DOHH2 (cell line): ENCODE results near the gene DDX43.

ENCODE experiments used
- H3F3A ChIP-seq: fragments of 200-600 bp; sonication (generic), shearing (Covaris generic); 2 replicates; pipeline ENCODE4 v1.6.0; 2016; ENCODE audit warnings: antibody characterized with exemption, mild to moderate bottlenecking; ENCODE audit not compliant: control insufficient read depth, insufficient read depth
- H3K27ac ChIP-seq: fragments of 200-600 bp; sonication (generic); 2 replicates; pipeline ENCODE4 v1.5.1; 2014; ENCODE audit warnings: low read depth, mild to moderate bottlenecking, low read length, moderate library complexity
- H3K27me3 ChIP-seq: fragments of 200-600 bp; sonication (generic); 2 replicates; pipeline ENCODE4 v1.6.1; 2014; ENCODE audit warnings: mild to moderate bottlenecking, low read length, mixed read lengths; ENCODE audit not compliant: control insufficient read depth
- H3K36me3 ChIP-seq: fragments of 200-600 bp; sonication (generic); 2 replicates; pipeline ENCODE4 v1.6.1; 2014; ENCODE audit warnings: mild to moderate bottlenecking, low read length, moderate library complexity, mixed read lengths; ENCODE audit not compliant: control insufficient read depth
- H3K4me1 ChIP-seq: fragments of 200-600 bp; sonication (generic); 2 replicates; pipeline ENCODE4 v1.6.1; 2014; ENCODE audit warnings: mild to moderate bottlenecking, low read length, mixed read lengths; ENCODE audit not compliant: control insufficient read depth
- H3K4me2 ChIP-seq: fragments of 200-600 bp; sonication (generic); 2 replicates; pipeline ENCODE4 v1.6.0; 2014; ENCODE audit warnings: mild to moderate bottlenecking, low read length, moderate library complexity
- H3K4me3 ChIP-seq: fragments of 200-600 bp; sonication (generic); 2 replicates; pipeline ENCODE4 v1.5.1; 2014; ENCODE audit warnings: mild to moderate bottlenecking, low read length, mixed read lengths
- H3K79me2 ChIP-seq: fragments of 200-600 bp; sonication (generic); 2 replicates; pipeline ENCODE4 v1.6.1; 2014; ENCODE audit warnings: mild to moderate bottlenecking, low read length, mixed read lengths; ENCODE audit not compliant: control insufficient read depth
- H3K9me2 ChIP-seq: fragments of 200-600 bp; sonication (generic); replicated peaks from 2 replicates; pipeline ENCODE4 v1.6.1; 2014; ENCODE audit warnings: mild to moderate bottlenecking, low read length, mixed read lengths; ENCODE audit not compliant: control insufficient read depth
- H3K9me3 ChIP-seq: fragments of 200-600 bp; sonication (generic); 2 replicates; pipeline ENCODE4 v1.6.1; 2014; ENCODE audit warnings: antibody characterized with exemption, low read length, mixed read lengths; ENCODE audit not compliant: control insufficient read depth, insufficient read depth
- H4K20me1 ChIP-seq: fragments of 200-600 bp; sonication (generic); 2 replicates; pipeline ENCODE4 v1.6.0; 2014; ENCODE audit warnings: low read depth, mild to moderate bottlenecking, antibody characterized with exemption, low read length, moderate library complexity; ENCODE audit not compliant: control insufficient read depth, insufficient read depth
- EZH2phosphoT487 ChIP-seq: fragments of 200-600 bp; sonication (generic); IDR thresholded peaks from 2 replicates; pipeline ENCODE4 v1.6.1; 2017; ENCODE audit warnings: borderline replicate concordance, mild to moderate bottlenecking, antibody characterized with exemption, low read length, moderate library complexity, mixed read lengths
- TF ChIP-seq, protein P1 (sequence below): fragments of 200-600 bp; sonication (generic); IDR thresholded peaks from one replicate; pipeline ENCODE4 v1.5.1; 2014; ENCODE audit warnings: antibody characterized with exemption, mild to moderate bottlenecking, low read depth, low read length; ENCODE audit not compliant: poor library complexity, severe bottlenecking

DDX43 gene

DNA sequence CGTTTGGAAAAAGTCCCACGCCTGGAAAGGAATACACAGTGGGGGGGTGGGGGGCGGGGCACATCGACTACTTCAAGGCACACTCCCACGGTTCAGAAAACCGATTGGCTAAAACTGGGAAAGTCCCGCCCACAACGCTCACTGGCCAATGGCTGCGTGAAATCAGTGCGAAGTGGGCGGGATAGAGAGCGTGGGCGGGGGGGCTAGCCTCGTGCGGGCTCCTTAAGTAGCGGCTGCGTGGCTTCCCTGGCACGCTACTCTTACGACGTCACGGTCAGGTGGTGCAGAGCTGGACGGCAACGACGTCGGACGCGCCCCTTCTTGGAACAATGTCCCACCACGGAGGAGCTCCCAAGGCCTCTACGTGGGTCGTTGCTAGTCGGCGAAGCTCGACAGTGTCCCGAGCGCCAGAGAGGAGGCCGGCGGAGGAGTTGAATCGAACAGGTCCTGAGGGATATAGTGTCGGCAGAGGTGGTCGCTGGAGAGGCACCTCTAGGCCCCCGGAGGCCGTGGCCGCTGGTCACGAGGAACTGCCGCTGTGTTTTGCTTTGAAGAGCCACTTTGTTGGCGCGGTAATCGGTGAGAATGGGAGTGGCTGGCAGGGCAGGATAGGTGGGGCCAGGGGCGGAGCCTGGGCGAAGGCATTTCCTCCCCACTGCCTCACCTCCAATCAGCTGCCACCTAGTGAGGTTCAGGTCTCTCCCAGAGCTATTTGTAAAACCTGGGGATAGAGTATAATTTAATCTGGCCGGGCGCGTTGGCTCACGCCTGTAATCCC lies at the start of gene DDX43:
Gene DDX43 (plus strand): TSS at position 252 of the 778 bp plus-strand sequence. CDS start 78 bp downstream, at position 330.
- H3K4me2 ChIP-seq, result peak within 1 kb of the TSS; percentile 75
- H3K27me3 ChIP-seq, result peaks cover 2% of the 10 kb centered on the region; the same call in 1 of the 2 replicates
- H3K27ac ChIP-seq, result peak within 1 kb of the TSS; percentile 38; the same call in 1 of the 2 replicates
- H3K9me3 ChIP-seq, result no peaks in the 10 kb centered on the region
- no peaks in the 10 kb centered on the region for H3F3A ChIP-seq
- H3K4me1 ChIP-seq, result no peaks in the 10 kb centered on the region
- no peaks in the 10 kb centered on the region for H3K36me3 ChIP-seq
- H4K20me1 ChIP-seq, result no peaks in the 10 kb centered on the region
- H3K79me2 ChIP-seq, result no peaks in the 10 kb centered on the region
- no peaks in the 10 kb centered on the region for H3K9me2 ChIP-seq
- TF ChIP-seq EZH2phosphoT487, result no peak
- TF ChIP-seq, protein P1, sequence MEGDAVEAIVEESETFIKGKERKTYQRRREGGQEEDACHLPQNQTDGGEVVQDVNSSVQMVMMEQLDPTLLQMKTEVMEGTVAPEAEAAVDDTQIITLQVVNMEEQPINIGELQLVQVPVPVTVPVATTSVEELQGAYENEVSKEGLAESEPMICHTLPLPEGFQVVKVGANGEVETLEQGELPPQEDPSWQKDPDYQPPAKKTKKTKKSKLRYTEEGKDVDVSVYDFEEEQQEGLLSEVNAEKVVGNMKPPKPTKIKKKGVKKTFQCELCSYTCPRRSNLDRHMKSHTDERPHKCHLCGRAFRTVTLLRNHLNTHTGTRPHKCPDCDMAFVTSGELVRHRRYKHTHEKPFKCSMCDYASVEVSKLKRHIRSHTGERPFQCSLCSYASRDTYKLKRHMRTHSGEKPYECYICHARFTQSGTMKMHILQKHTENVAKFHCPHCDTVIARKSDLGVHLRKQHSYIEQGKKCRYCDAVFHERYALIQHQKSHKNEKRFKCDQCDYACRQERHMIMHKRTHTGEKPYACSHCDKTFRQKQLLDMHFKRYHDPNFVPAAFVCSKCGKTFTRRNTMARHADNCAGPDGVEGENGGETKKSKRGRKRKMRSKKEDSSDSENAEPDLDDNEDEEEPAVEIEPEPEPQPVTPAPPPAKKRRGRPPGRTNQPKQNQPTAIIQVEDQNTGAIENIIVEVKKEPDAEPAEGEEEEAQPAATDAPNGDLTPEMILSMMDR, result no peak
- peak within 1 kb of the TSS; percentile 76 for H3K4me3 ChIP-seq

DNA sequence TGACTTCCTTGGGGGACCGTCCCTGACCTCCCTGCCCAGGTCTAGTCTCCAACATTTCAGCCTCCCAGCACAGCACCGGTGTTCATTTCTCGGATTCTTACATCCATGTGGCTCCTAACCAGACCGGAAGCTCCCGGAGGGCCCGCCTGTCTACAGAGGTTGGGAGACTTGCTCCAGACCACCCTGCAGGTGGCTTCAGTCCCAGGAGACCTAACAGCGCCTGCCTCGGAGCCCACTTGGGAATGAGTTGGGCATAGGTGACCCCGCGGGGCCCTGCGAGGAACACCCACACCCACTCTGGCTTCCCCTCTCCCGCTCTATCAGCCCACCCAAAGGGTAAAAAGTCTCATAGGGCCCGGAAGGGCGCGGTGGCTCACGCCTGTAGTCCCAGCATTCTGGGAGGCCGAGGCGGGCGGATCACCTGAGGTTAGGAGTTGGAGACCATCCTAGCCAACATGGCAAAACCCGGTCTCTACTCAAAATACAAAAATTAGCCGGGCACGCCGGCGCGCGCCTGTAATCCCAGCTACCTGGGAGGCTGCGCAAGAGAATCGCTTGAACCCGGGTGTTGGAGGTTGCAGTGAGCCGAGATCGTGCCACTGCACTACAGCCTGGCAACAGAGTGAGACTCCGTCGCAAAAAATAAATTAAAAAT lies 46.0 kb upstream of the DDX43 start:
- H3K9me3 ChIP-seq, result no peaks in the 10 kb centered on the region
- H3K79me2 ChIP-seq, result no peaks in the 10 kb centered on the region
- H3K27me3 ChIP-seq, result peaks cover 20% of the 10 kb centered on the region
- no peaks in the 10 kb centered on the region for H3K36me3 ChIP-seq
- H3K4me3 ChIP-seq, result no peak overlapping the region
- TF ChIP-seq EZH2phosphoT487, result no peak
- TF ChIP-seq, protein P1, result no peak
- no peaks in the 10 kb centered on the region for H4K20me1 ChIP-seq
- no peaks in the 10 kb centered on the region for H3K9me2 ChIP-seq
- H3K4me2 ChIP-seq, result no peak overlapping the region
- no peak overlapping the region for H3K27ac ChIP-seq
- no peaks in the 10 kb centered on the region for H3F3A ChIP-seq
- no peaks in the 10 kb centered on the region for H3K4me1 ChIP-seq

GRCh38 chr6:73349311-73349710 lies 45.3 kb upstream of the DDX43 start:
- H3K9me3 ChIP-seq, result no peaks in the 10 kb centered on the region
- H3F3A ChIP-seq, result no peaks in the 10 kb centered on the region
- H4K20me1 ChIP-seq, result no peaks in the 10 kb centered on the region
- no peaks in the 10 kb centered on the region for H3K4me1 ChIP-seq
- H3K27me3 ChIP-seq, result peaks cover 20% of the 10 kb centered on the region
- H3K36me3 ChIP-seq, result no peaks in the 10 kb centered on the region
- TF ChIP-seq, protein P1, result no peak
- no peak for TF ChIP-seq EZH2phosphoT487
- H3K9me2 ChIP-seq, result no peaks in the 10 kb centered on the region
- H3K4me2 ChIP-seq, result no peak overlapping the region
- H3K4me3 ChIP-seq, result no peak overlapping the region
- no peaks in the 10 kb centered on the region for H3K79me2 ChIP-seq
- no peak overlapping the region for H3K27ac ChIP-seq
